Endothelial cell of hepatic sinusoid (primary cell): ENCODE results near the gene ITFG1.
"Not testable (repeated sequence)": the region's sequence is repeated elsewhere in the genome, so short reads cannot be mapped to it uniquely, and the experiment has no call there.

Source experiments
- in situ Hi-C: cut with HindIII; loops from 2 replicates; pipeline ENCODE4 v1.10.0; 2017; ENCODE audit warnings: low sequenced_read_pairs

Gene ITFG1

GRCh38 chr16:47162670-47163420 lies 298.0 kb downstream of the ITFG1 start:
- in situ Hi-C loops, result no loop called here

GRCh38 chr16:47161464-47161863 lies 299.4 kb downstream of the ITFG1 start:
- in situ Hi-C loops, result no loop called here

- in situ Hi-C loops, result no loop called here
Observed at GRCh38 chr16:47160422-47160821, 300.4 kb downstream of the ITFG1 start.

- in situ Hi-C loops, result no loop called here
Observed at GRCh38 chr16:47158992-47159391, 301.9 kb downstream of the ITFG1 start.

GRCh38 chr16:47156680-47157215 lies 304.1 kb downstream of the ITFG1 start:
- in situ Hi-C loops, result no loop called here

- in situ Hi-C loops, result not testable (repeated sequence)
Observed at GRCh38 chr16:47152501-47152900, 308.4 kb downstream of the ITFG1 start.

GRCh38 chr16:47150067-47150466 lies 310.8 kb downstream of the ITFG1 start:
- in situ Hi-C loops, result no loop called here

GRCh38 chr16:47144559-47144877 lies 316.3 kb downstream of the ITFG1 start:
- in situ Hi-C loops, result no loop called here

- in situ Hi-C loops, result no loop called here
Observed at GRCh38 chr16:47143677-47144558, 316.9 kb downstream of the ITFG1 start, which contains the start of gene NETO2. NETO2 (minus strand) TSS chr16:47143945; CDS start chr16:47143612, 333 bp downstream.

GRCh38 chr16:47142821-47143676 lies 317.8 kb downstream of the ITFG1 start:
- in situ Hi-C loops, result no loop called here

GRCh38 chr16:47142486-47142820 lies 318.4 kb downstream of the ITFG1 start:
- in situ Hi-C loops, result no loop called here

- in situ Hi-C loops, result no loop called here
Observed at GRCh38 chr16:47141773-47142485, 318.9 kb downstream of the ITFG1 start.

- in situ Hi-C loops, result no loop called here
Observed at GRCh38 chr16:47140686-47141085, 320.2 kb downstream of the ITFG1 start.

- in situ Hi-C loops, result no loop called here
Observed at GRCh38 chr16:47139561-47140185, 321.2 kb downstream of the ITFG1 start.

GRCh38 chr16:47137925-47138324 lies 322.9 kb downstream of the ITFG1 start:
- in situ Hi-C loops, result not testable (repeated sequence)

- in situ Hi-C loops, result no loop called here
Observed at GRCh38 chr16:47136099-47136842, 324.6 kb downstream of the ITFG1 start.

- in situ Hi-C loops, result no loop called here
Observed at GRCh38 chr16:47134550-47134949, 326.3 kb downstream of the ITFG1 start.

GRCh38 chr16:47132308-47132707 lies 328.6 kb downstream of the ITFG1 start:
- in situ Hi-C loops, result no loop called here

GRCh38 chr16:47129755-47130435 lies 331.0 kb downstream of the ITFG1 start:
- in situ Hi-C loops, result no loop called here
